Astrocyte (in vitro differentiated cells and primary cell): ENCODE measurements around the gene CHSY1. TPM values are rescaled to one million over a fixed set of nuclear protein-coding genes. Genes with fewer than 3 reads are reported as not detected.
"Not testable (repeated sequence)": the region's sequence is repeated elsewhere in the genome, so short reads cannot be mapped to it uniquely, and the experiment has no call there.

Source experiments
- DNase-seq: peaks from one replicate; pipeline ENCODE4 v3.0.0-alpha.2; 2010; ENCODE audit warnings: low read depth
- FAIRE-seq: peaks from 2 replicates; lab custom pipeline; 2011; peaks lifted over from hg19 to GRCh38; lab: Jason Lieb, UNC
- H2AFZ ChIP-seq: 2 replicates; pipeline ENCODE4 v1.6.0; 2012; ENCODE audit warnings: low read depth, low read length, inconsistent platforms
- H3K27ac ChIP-seq: 2 replicates; pipeline ENCODE4 v1.5.1; 2011; ENCODE audit warnings: low read depth, low read length, inconsistent platforms
- H3K27me3 ChIP-seq: 2 replicates; pipeline ENCODE4 v1.6.0; 2011; ENCODE audit warnings: low read length, inconsistent platforms; ENCODE audit not compliant: insufficient read depth
- H3K36me3 ChIP-seq: 2 replicates; pipeline ENCODE4 v1.5.1; 2011; ENCODE audit warnings: low read length, inconsistent platforms; ENCODE audit not compliant: insufficient read depth
- H3K4me1 ChIP-seq: 2 replicates; pipeline ENCODE4 v1.5.1; 2011; ENCODE audit warnings: low read length, inconsistent platforms; ENCODE audit not compliant: insufficient read depth
- H3K4me2 ChIP-seq: 2 replicates; pipeline ENCODE4 v1.6.0; 2012; ENCODE audit warnings: low read length, inconsistent platforms
- H3K4me3 ChIP-seq: 2 replicates; pipeline ENCODE4 v1.5.1; 2011; ENCODE audit warnings: low read depth, mild to moderate bottlenecking, low read length, inconsistent platforms; ENCODE audit not compliant: insufficient read depth
- H3K79me2 ChIP-seq: 2 replicates; pipeline ENCODE4 v1.6.0; 2012; ENCODE audit warnings: mild to moderate bottlenecking, low read length, inconsistent platforms; ENCODE audit not compliant: insufficient read depth
- H3K9ac ChIP-seq: 2 replicates; pipeline ENCODE4 v1.6.0; 2012; ENCODE audit warnings: mild to moderate bottlenecking, low read length, inconsistent platforms
- H3K9me3 ChIP-seq: 2 replicates; pipeline ENCODE4 v1.5.1; 2012; ENCODE audit warnings: low read depth, mild to moderate bottlenecking, low read length, inconsistent platforms; ENCODE audit not compliant: insufficient read depth
- H4K20me1 ChIP-seq: 2 replicates; pipeline ENCODE4 v1.6.0; 2012; ENCODE audit warnings: low read length, inconsistent platforms; ENCODE audit not compliant: insufficient read depth
- H3K27ac Mint-ChIP-seq: one replicate; pipeline ENCODE4 v1.8.0; 2021; ENCODE audit warnings: mild to moderate bottlenecking, mixed read lengths; ENCODE audit not compliant: unreplicated experiment
- H3K27me3 Mint-ChIP-seq: one replicate; pipeline ENCODE4 v1.8.0; 2021; ENCODE audit warnings: low read depth, mixed read lengths; ENCODE audit not compliant: unreplicated experiment
- H3K36me3 Mint-ChIP-seq: one replicate; pipeline ENCODE4 v1.8.0; 2021; ENCODE audit warnings: low read depth, mixed read lengths; ENCODE audit not compliant: unreplicated experiment
- H3K4me1 Mint-ChIP-seq: one replicate; pipeline ENCODE4 v1.8.0; 2021; ENCODE audit warnings: low read depth, mixed read lengths; ENCODE audit not compliant: unreplicated experiment
- H3K4me3 Mint-ChIP-seq: one replicate; pipeline ENCODE4 v1.8.0; 2021; ENCODE audit warnings: mild to moderate bottlenecking, moderate library complexity, mixed read lengths; ENCODE audit not compliant: unreplicated experiment
- H3K9me3 Mint-ChIP-seq: one replicate; pipeline ENCODE4 v1.8.0; 2021; ENCODE audit warnings: mild to moderate bottlenecking, mixed read lengths; ENCODE audit not compliant: unreplicated experiment
- CTCF ChIP-seq: IDR thresholded peaks from 2 replicates; pipeline ENCODE4 v1.5.1; 2011; ENCODE audit warnings: low read depth, mild to moderate bottlenecking, inconsistent platforms, low read length, moderate library complexity; ENCODE audit not compliant: insufficient read depth
- EZH2 ChIP-seq: IDR thresholded peaks from 2 replicates; pipeline ENCODE4 v1.6.1; 2012; ENCODE audit warnings: mild to moderate bottlenecking, low read length, inconsistent platforms; ENCODE audit not compliant: insufficient read depth
- total RNA-seq: library from RNA; stranded (reverse); gene quantifications from 2 replicates; pipeline ENCODE4 v1.2.1, GENCODE V29; 2021

Gene CHSY1
- total RNA-seq, 1 donor from 2014 or later, result 42.2 TPM

GRCh38 chr15:101293122-101293521 is 41.3 kb upstream of the CHSY1 start:
- H3K27me3 ChIP-seq, result no peaks in the 10 kb centered on the region
- H3K27ac ChIP-seq, result no peak overlapping the region
- Mint-ChIP-seq H3K4me3 (peak overlapping the region; percentile 100), H3K4me1 (peaks cover 7% of the 10 kb centered on the region), H3K27ac (peak overlapping the region; percentile 93), H3K27me3 (no peaks in the 10 kb centered on the region), H3K36me3 (peaks cover 3% of the 10 kb centered on the region), H3K9me3 (no peaks in the 10 kb centered on the region)
- DNase-seq (no peak), FAIRE-seq (no peak)
- no peaks in the 10 kb centered on the region for H3K9me3 ChIP-seq
- H3K4me1 ChIP-seq, result peaks cover 14% of the 10 kb centered on the region
- peak overlapping the region; percentile 96 for H3K4me2 ChIP-seq
- TF ChIP-seq CTCF (no peak), EZH2 (no peak)
- peaks cover 21% of the 10 kb centered on the region for H3K36me3 ChIP-seq
- H2AFZ ChIP-seq, result no peak overlapping the region
- H3K4me3 ChIP-seq, result peak overlapping the region; percentile 98
- H4K20me1 ChIP-seq, result peaks cover 51% of the 10 kb centered on the region
- peak overlapping the region; percentile 97 for H3K9ac ChIP-seq
- peaks cover 64% of the 10 kb centered on the region for H3K79me2 ChIP-seq

- no peaks in the 10 kb centered on the region for H3K27me3 ChIP-seq
- H3K9ac ChIP-seq, result no peak overlapping the region
- Mint-ChIP-seq H3K27me3 (no peaks in the 10 kb centered on the region), H3K4me3 (peak overlapping the region; percentile 36), H3K4me1 (peaks cover 7% of the 10 kb centered on the region), H3K9me3 (no peaks in the 10 kb centered on the region), H3K27ac (no peak overlapping the region), H3K36me3 (peaks cover 13% of the 10 kb centered on the region)
- H3K4me3 ChIP-seq, result no peak overlapping the region
- FAIRE-seq (no peak), DNase-seq (no peak)
- peaks cover 62% of the 10 kb centered on the region for H3K79me2 ChIP-seq
- no peak overlapping the region for H3K27ac ChIP-seq
- peaks cover 50% of the 10 kb centered on the region for H4K20me1 ChIP-seq
- H3K4me2 ChIP-seq, result no peak overlapping the region
- H2AFZ ChIP-seq, result no peak overlapping the region
- peaks cover 49% of the 10 kb centered on the region for H3K36me3 ChIP-seq
- TF ChIP-seq EZH2 (no peak), CTCF (peak; percentile 62)
- no peaks in the 10 kb centered on the region for H3K9me3 ChIP-seq
- peaks cover 9% of the 10 kb centered on the region for H3K4me1 ChIP-seq
Observed at GRCh38 chr15:101288905-101289513, 37.2 kb upstream of the CHSY1 start.

- H3K4me2 ChIP-seq, H3K27ac ChIP-seq, H3K4me1 Mint-ChIP-seq, H2AFZ ChIP-seq, H3K9me3 ChIP-seq, H3K4me3 ChIP-seq, H3K27me3 Mint-ChIP-seq, DNase-seq, H3K9ac ChIP-seq, H3K9me3 Mint-ChIP-seq, FAIRE-seq, H3K27me3 ChIP-seq, H3K4me1 ChIP-seq, H3K4me3 Mint-ChIP-seq: not testable (repeated sequence)
- peak overlapping the region; percentile 41 for H3K27ac Mint-ChIP-seq
- peaks cover 13% of the 10 kb centered on the region for H3K36me3 Mint-ChIP-seq
- peaks cover 35% of the 10 kb centered on the region for H4K20me1 ChIP-seq
- peaks cover 45% of the 10 kb centered on the region for H3K79me2 ChIP-seq
- H3K36me3 ChIP-seq, result peaks cover 58% of the 10 kb centered on the region
Observed at GRCh38 chr15:101287342-101287741, 35.5 kb upstream of the CHSY1 start.
